Aorta (tissue), 5 donors: ENCODE data around the gene RPAIN. TPM values are rescaled to one million over a fixed set of nuclear protein-coding genes. Genes with fewer than 3 reads are reported as not detected.
A peak's percentile ranks its signal among the peaks of the same experiment; 100 is the strongest.

Experiments used
- ATAC-seq: fragments of 200-7000 bp; cut with Tn5 transposase; one replicate; pipeline ENCODE4 v1.9.1; 2022; ENCODE audit warnings: moderate library complexity; ENCODE audit not compliant: low FRiP score
- DNase-seq, 2 donors: peaks; one replicate each; pipeline ENCODE4 v3.0.0-alpha.2; 2020
- H3K27ac ChIP-seq, 2 donors: one replicate each; pipeline ENCODE4 v1.5.1; 2013; ENCODE audit warnings: low read length in 2 of 2, mild to moderate bottlenecking in 2 of 2, moderate library complexity in 2 of 2, control low read depth in 1 of 2, inconsistent platforms in 1 of 2, low read depth in 1 of 2
- H3K27me3 ChIP-seq, 2 donors: one replicate each; pipeline ENCODE4 v1.6.1; 2013; ENCODE audit warnings: control low read depth in 1 of 2, low read length in 1 of 2, mild to moderate bottlenecking in 1 of 2, moderate library complexity in 1 of 2; ENCODE audit not compliant: insufficient read depth in 2 of 2, control insufficient read depth in 1 of 2
- H3K36me3 ChIP-seq, 2 donors: one replicate each; pipeline ENCODE4 v1.6.1; 2013; ENCODE audit warnings: control low read depth in 1 of 2, low read length in 1 of 2, mild to moderate bottlenecking in 1 of 2; ENCODE audit not compliant: insufficient read depth in 2 of 2, control insufficient read depth in 1 of 2
- H3K4me1 ChIP-seq, 2 donors: one replicate each; pipeline ENCODE4 v1.6.1; 2013; ENCODE audit warnings: low read length in 2 of 2, control low read depth in 1 of 2, mild to moderate bottlenecking in 1 of 2, moderate library complexity in 1 of 2; ENCODE audit not compliant: insufficient read depth in 2 of 2, control insufficient read depth in 1 of 2
- H3K4me3 ChIP-seq, 2 donors: one replicate each; pipeline ENCODE4 v1.5.1; 2013; ENCODE audit warnings: low read length in 2 of 2, control low read depth in 1 of 2, mild to moderate bottlenecking in 1 of 2
- H3K9me3 ChIP-seq: one replicate; pipeline ENCODE4 v1.6.1; 2013; ENCODE audit warnings: mild to moderate bottlenecking, low read length; ENCODE audit not compliant: control insufficient read depth
- WGBS, 2 donors: extraction: QIAGEN DNeasy Blood & Tissue Kit; methylation state at CpG; one replicate each; pipeline ENCODE4 v1.1.7; 2013; 5-methylcytosine and 5-hydroxymethylcytosine counted together
- intact Hi-C, 2 donors: fragments of 100-400 bp; cut with DNase I; formaldehyde crosslinking; loops; one replicate each; pipeline versions ENCODE4 v1.14.2 to v1.15.0; 2022
- polyA plus RNA-seq, 2 donors: library from polyadenylated mRNA; stranded (reverse); fragments of 200-250 nt; gene quantifications; one replicate each; pipeline ENCODE4 v1.2.3, GENCODE V29; 2013
- total RNA-seq, 2 donors: library from RNA; stranded (reverse); fragmentation: NEBNext Ultra II Directional; extraction: Animal tissue kit (Norgen Biotek cat#: 25700); gene quantifications; one replicate each; pipeline ENCODE4 v1.2.1, GENCODE V29; 2021
- donor health status: healthy with polysubstance abuse.
- donor health status: Bipolar disorder and iron deficiency.
- donor health status: DM: no; HTN: no; CAD: no.
- donor health status: DM: no; HTN: no; CAD: no.
- donor health status: DM: yes; HTN: yes; CAD: no.

RPAIN gene
- total and polyA plus RNA-seq, 4 donors: 29.2 to 59.6 (median 38.3) TPM

DNA sequence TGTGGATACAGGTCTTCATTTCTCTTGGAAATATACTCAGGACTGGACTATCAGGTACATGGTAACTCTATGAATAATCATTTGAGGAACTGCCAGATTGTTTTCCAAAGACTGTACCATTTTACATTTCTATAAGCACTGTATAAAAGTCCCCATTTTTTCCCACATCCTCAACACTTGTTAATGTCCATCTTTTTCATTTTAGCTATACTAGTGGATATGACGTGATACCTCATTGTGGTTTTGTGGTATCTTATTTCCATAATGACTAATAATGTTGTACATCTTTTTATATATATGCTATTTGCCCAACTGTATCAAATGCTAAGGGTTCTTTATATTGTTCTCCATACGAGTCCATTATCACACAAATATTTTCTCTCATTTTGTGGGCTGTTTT, 23.4 kb upstream of the RPAIN start:
- no peaks in the 10 kb centered on the region for H3K9me3 ChIP-seq
- no peak overlapping the region for H3K4me3 ChIP-seq
- WGBS, 2 donors: 92 to 98% methylated on average over 2 of the region's 2 CpGs
- H3K4me1 ChIP-seq: no peaks in the 10 kb centered on the region
- H3K27ac ChIP-seq: no peak overlapping the region
- intact Hi-C loops: no loop called here
- peaks cover under 1 to 5% of the 10 kb centered on the region in 2 donors for H3K36me3 ChIP-seq
- DNase-seq: no peak
- ATAC-seq: no peak
- H3K27me3 ChIP-seq: no peaks in the 10 kb centered on the region

DNA sequence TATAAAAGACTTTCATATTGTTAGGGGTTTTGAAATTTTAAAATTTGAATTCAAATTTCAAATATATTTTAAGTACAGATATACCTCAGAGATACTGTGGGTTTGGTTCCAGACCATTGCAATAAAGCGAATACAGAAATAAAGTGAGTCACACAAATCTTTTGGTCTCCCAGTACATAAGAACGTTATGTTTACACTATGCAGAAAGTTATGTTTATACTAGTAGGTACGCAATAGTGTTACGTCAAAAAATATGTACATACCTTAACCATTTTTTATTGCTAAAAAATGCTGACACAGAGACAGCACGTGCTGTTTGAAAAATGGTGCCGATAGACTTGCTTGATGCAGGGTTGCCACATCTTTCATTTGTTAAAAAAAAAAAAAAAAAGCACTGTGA, 20.2 kb upstream of the RPAIN start:
- H3K9me3 ChIP-seq: no peaks in the 10 kb centered on the region
- intact Hi-C loops: no loop called here
- ATAC-seq (no peak), DNase-seq (no peak)
- WGBS, 2 donors: 88 to 90% methylated on average over 6 of the region's 6 CpGs
- no peak overlapping the region for H3K4me3 ChIP-seq
- peaks cover 5 to 6% of the 10 kb centered on the region in 2 donors for H3K36me3 ChIP-seq
- H3K4me1 ChIP-seq: no peaks in the 10 kb centered on the region
- H3K27me3 ChIP-seq: no peaks in the 10 kb centered on the region
- H3K27ac ChIP-seq: no peak overlapping the region

- intact Hi-C loops: no loop called here
- H3K36me3 ChIP-seq: peaks cover 15 to 16% of the 10 kb centered on the region in 2 donors
- H3K4me1 ChIP-seq: no peaks in the 10 kb centered on the region
- no peak overlapping the region for H3K4me3 ChIP-seq
- no peaks in the 10 kb centered on the region for H3K9me3 ChIP-seq
- ATAC-seq (no peak), DNase-seq (no peak)
- no peak overlapping the region for H3K27ac ChIP-seq
- WGBS, 2 donors: 82 to 86% methylated on average over 4 of the region's 4 CpGs
- no peaks in the 10 kb centered on the region for H3K27me3 ChIP-seq
Measured at GRCh38 chr17:5405400-5405799, 14.6 kb upstream of the RPAIN start.

GRCh38 chr17:5408186-5408585, 11.8 kb upstream of the RPAIN start:
- Histone ChIP-seq H3K27me3 (no peaks in the 10 kb centered on the region), H3K9me3 (no peaks in the 10 kb centered on the region), H3K4me3 (no peak overlapping the region), H3K36me3 (peaks cover 13 to 17% of the 10 kb centered on the region in 2 donors), H3K27ac (no peak overlapping the region), H3K4me1 (no peaks in the 10 kb centered on the region)
- WGBS, 2 donors: 82% methylated on average over 5 of the region's 5 CpGs
- intact Hi-C loops: no loop called here
- DNase-seq (no peak), ATAC-seq (no peak)

DNA sequence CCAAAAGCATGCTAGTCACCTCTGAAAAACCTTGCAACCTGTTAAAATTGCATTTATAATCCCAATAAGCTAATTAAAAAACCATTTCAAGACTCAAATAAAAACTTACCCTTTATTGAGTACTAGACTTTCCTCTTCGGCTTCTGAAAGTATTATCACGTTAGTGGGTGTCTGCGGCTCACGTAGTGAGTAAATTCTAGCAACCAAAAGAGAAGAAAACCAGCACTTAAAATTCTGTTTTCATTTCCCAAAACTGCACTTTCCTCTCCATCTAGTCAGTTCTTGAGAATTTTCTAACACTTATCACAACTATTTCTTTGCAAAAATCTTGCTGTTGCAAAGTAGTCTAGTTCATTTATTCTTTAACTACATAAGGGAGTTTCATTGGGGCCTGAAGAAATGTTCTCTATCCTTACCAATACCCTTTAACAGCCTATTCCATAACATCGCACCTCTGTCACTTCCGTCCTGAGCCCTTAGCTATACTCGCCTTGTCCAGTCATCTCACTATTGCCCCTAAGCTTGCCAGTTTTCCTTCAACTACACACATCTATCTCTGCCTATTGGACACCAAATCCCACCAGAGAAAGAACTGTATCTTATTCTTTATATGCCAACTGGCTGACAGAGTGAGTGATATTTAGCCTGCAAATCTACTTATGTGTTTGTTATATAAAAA, 9.2 kb upstream of the RPAIN start:
- Histone ChIP-seq H3K36me3 (peaks cover 10 to 14% of the 10 kb centered on the region in 2 donors), H3K4me1 (peaks cover 0 to 3% of the 10 kb centered on the region in 2 donors), H3K9me3 (no peaks in the 10 kb centered on the region), H3K4me3 (no peak overlapping the region), H3K27me3 (no peaks in the 10 kb centered on the region), H3K27ac (no peak overlapping the region)
- WGBS, 2 donors: 92% methylated on average over 7 of the region's 7 CpGs
- ATAC-seq (no peak), DNase-seq (no peak)
- intact Hi-C loops: no loop called here

- Histone ChIP-seq H3K4me1 (peaks cover 0 to 8% of the 10 kb centered on the region in 2 donors), H3K4me3 (no peak overlapping the region), H3K27ac (peak overlapping the region in 1 of 2 donors; percentile 26), H3K9me3 (no peaks in the 10 kb centered on the region), H3K27me3 (no peaks in the 10 kb centered on the region), H3K36me3 (peaks cover 2% of the 10 kb centered on the region in 2 donors)
- no peak for DNase-seq
- peak; percentile 82 for ATAC-seq
- WGBS, 2 donors: 2 to 5% methylated on average over 4 of the region's 4 CpGs
- intact Hi-C loops: no loop called here
Measured at GRCh38 chr17:5413682-5414081, 6.3 kb upstream of the RPAIN start.

- WGBS, 2 donors: 89% methylated on average over 2 of the region's 2 CpGs
- Histone ChIP-seq H3K4me3 (no peak overlapping the region), H3K27ac (no peak overlapping the region), H3K9me3 (no peaks in the 10 kb centered on the region), H3K4me1 (peaks cover 0 to 8% of the 10 kb centered on the region in 2 donors), H3K27me3 (no peaks in the 10 kb centered on the region), H3K36me3 (peaks cover 0 to 2% of the 10 kb centered on the region in 2 donors)
- no peak for DNase-seq
- no peak for ATAC-seq
- intact Hi-C loops: no loop called here
Measured at GRCh38 chr17:5416901-5417300, 3.1 kb upstream of the RPAIN start.

DNA sequence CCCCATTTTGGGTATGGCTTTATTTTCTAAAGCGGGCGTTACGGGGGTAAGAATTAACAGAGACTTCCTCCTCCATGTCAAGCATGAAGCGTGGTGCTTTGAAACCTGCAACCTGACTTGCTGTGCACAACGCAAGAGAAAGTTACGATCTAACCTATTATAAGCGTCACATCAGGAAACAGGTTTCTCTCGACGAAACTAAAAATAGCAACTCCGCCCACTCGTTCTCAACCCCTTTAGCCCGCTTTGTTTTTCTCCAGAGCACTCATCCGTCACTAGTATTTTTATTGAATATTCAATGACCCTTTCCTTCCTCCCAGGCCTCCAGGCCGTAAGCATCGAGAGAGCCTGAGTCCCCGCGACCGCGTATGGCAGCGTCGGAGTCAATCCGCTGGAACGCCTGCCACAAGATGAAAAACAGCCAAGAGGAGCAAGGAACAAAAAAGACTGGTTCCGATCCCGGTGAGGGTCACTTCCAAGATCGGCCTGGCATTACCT, 1.1 kb upstream of the RPAIN start:
- H3K36me3 ChIP-seq: no peaks in the 10 kb centered on the region
- peak overlapping the region in 1 of 2 donors; percentile 46 for H3K27ac ChIP-seq
- ATAC-seq: peak; percentile 19
- peak overlapping the region; percentile 31 to 77 for H3K4me3 ChIP-seq
- WGBS, 2 donors: 0 to 1% methylated on average over 26 of the region's 26 CpGs
- intact Hi-C loops: loop anchor here in 1 of 2 donors (1.0 kb wide), 1 partner anchor 20 kb away; the partner anchor contains the start of gene C1QBP
- peaks cover 0 to 8% of the 10 kb centered on the region in 2 donors for H3K4me1 ChIP-seq
- H3K9me3 ChIP-seq: no peaks in the 10 kb centered on the region
- H3K27me3 ChIP-seq: no peaks in the 10 kb centered on the region
- no peak for DNase-seq
